ENCODE results near the gene VAMP1. TPM values are rescaled to one million over a fixed set of nuclear protein-coding genes. Genes with fewer than 3 reads are reported as not detected.
A peak's percentile ranks its signal among the peaks of the same experiment; 100 is the strongest.

The VAMP1 gene
- total and polyA plus RNA-seq, 10 of the 15 experiments (the other 5 are each of a cell fraction or from before 2014, with no cell fraction given): 4.8 to 123 (median 27.5) TPM

GRCh38 chr12:6451348-6452244 is 18.9 kb downstream of the VAMP1 start, which contains the start of gene TAPBPL (continued):
- TF ChIP-seq DPF2 (IDR thresholded peaks at IDR 0.05) (peak; percentile 76; the same call in 1 of the 2 replicates), HCFC1 (IDR thresholded peaks at IDR 0.05; ENCODE audit: low read length) (peak; percentile 48; the same call in 1 of the 2 replicates), NR2C2 (IDR thresholded peaks at IDR 0.05; ENCODE audit: borderline replicate concordance, control insufficient read depth, insufficient read length, low read depth) (no peak), ZSCAN29 (IDR thresholded peaks at IDR 0.05) (no peak), EZH2 (IDR thresholded peaks at IDR 0.05; ENCODE audit: borderline replicate concordance, control insufficient read depth, low read depth, low read length) (no peak), NRF1 (conservative IDR thresholded peaks at IDR 0.05; ENCODE audit: low read depth, low read length) (peak; percentile 75), ZNF24 (IDR thresholded peaks at IDR 0.05) (no peak), NFYA (IDR thresholded peaks at IDR 0.05; ENCODE audit: borderline replicate concordance, low read depth, low read length) (no peak), PBX3 (IDR thresholded peaks at IDR 0.05; ENCODE audit: insufficient replicate concordance, low read depth, low read length) (no peak), EED (IDR thresholded peaks at IDR 0.05; ENCODE audit: low read depth) (peak; percentile 95), TCF3 (IDR thresholded peaks at IDR 0.05; ENCODE audit: borderline replicate concordance, insufficient read depth, low read depth, low read length) (peak; percentile 62; the same call in 1 of the 2 replicates), E2F4 (IDR thresholded peaks at IDR 0.05; ENCODE audit: low read depth, low read length) (no peak), YY1 (IDR thresholded peaks at IDR 0.05; ENCODE audit: low read depth, low read length) (peak; percentile 95), BRCA1 (IDR thresholded peaks at IDR 0.05; ENCODE audit: low read depth, low read length) (no peak), HSF1 (IDR thresholded peaks at IDR 0.05; ENCODE audit: low read depth, low read length) (no peak), HDAC2 (IDR thresholded peaks at IDR 0.05) (no peak), CHD2 (IDR thresholded peaks at IDR 0.05; ENCODE audit: borderline replicate concordance, low read depth, low read length) (0 out of 2 replicates have a peak, but pooled peaks have one; percentile 19), POLR2AphosphoS2 (IDR thresholded peaks at IDR 0.05; ENCODE audit: low read depth, low read length) (peak; percentile 29; the same call in 1 of the 2 replicates), ZBTB33 (IDR thresholded peaks at IDR 0.05) (no peak), SP1 (IDR thresholded peaks at IDR 0.05; ENCODE audit: low read depth, low read length) (no peak), POU2F2 (IDR thresholded peaks at IDR 0.05; ENCODE audit: borderline replicate concordance, low read depth, low read length) (0 out of 3 replicates have a peak, but pooled peaks have one; percentile 16), ELK1 (IDR thresholded peaks at IDR 0.05; ENCODE audit: low read depth, low read length) (no peak), MEF2A (IDR thresholded peaks at IDR 0.05; ENCODE audit: insufficient read depth, low read depth, low read length) (peak; percentile 46; the same call in 1 of the 2 replicates)
